SK-N-SH treated with all-trans-retinoic acid at 6 μM for 48 hours (cell line): Measurements from ENCODE around the gene SKOR1.

Source experiments
- ATAC-seq: fragments of 200-7000 bp; cut with Tn5 transposase; 3 replicates; pipeline ENCODE4 v1.9.1; 2020; ENCODE audit warnings: mild to moderate bottlenecking, moderate library complexity
- ARNTL ChIP-seq: fragments of 450-650 bp; formaldehyde crosslinking; IDR thresholded peaks from 2 replicates; pipeline ENCODE4 v1.5.0; 2020; ENCODE audit warnings: low read depth, mild to moderate bottlenecking, moderate library complexity, borderline replicate concordance
- BACH2 ChIP-seq: fragments of 250-450 bp; sonication (Bioruptor Pico); IDR thresholded peaks from 2 replicates; pipeline ENCODE4 v1.9.0; 2021; ENCODE audit warnings: mild to moderate bottlenecking, borderline replicate concordance
- CSDC2 ChIP-seq: fragments of 250-450 bp; sonication (Bioruptor Pico); IDR thresholded peaks from 2 replicates; pipeline ENCODE4 v1.5.0; 2020; ENCODE audit warnings: mild to moderate bottlenecking, moderate library complexity
- ESRRG ChIP-seq: fragments of 250-450 bp; sonication (Bioruptor Pico); IDR thresholded peaks from 2 replicates; pipeline ENCODE4 v1.6.1; 2021; ENCODE audit warnings: mild to moderate bottlenecking
- ISL1 ChIP-seq: fragments of 250-450 bp; sonication (Bioruptor Pico); IDR thresholded peaks from 2 replicates; pipeline ENCODE4 v2.1.2; 2022; ENCODE audit warnings: mild to moderate bottlenecking, moderate library complexity
- OSR1 ChIP-seq: fragments of 250-450 bp; sonication (Bioruptor Pico); IDR thresholded peaks from 2 replicates; pipeline ENCODE4 v1.8.0; 2022; ENCODE audit warnings: moderate library complexity, mild to moderate bottlenecking, inconsistent platforms
- PATZ1 ChIP-seq: fragments of 250-450 bp; sonication (Bioruptor Pico); IDR thresholded peaks from 2 replicates; pipeline ENCODE4 v1.8.0; 2020; ENCODE audit warnings: mild to moderate bottlenecking, moderate library complexity, borderline replicate concordance
- POU6F1 ChIP-seq: fragments of 250-450 bp; sonication (Bioruptor Pico); IDR thresholded peaks from 2 replicates; pipeline ENCODE4 v1.8.0; 2021; ENCODE audit warnings: low read depth, mild to moderate bottlenecking, moderate library complexity, borderline replicate concordance
- PPARA ChIP-seq: fragments of 250-450 bp; sonication (Bioruptor Pico); IDR thresholded peaks from 2 replicates; pipeline ENCODE4 v1.5.0; 2020; ENCODE audit warnings: mild to moderate bottlenecking, borderline replicate concordance
- RARB ChIP-seq: fragments of 250-450 bp; sonication (Bioruptor Pico); IDR thresholded peaks from 2 replicates; pipeline ENCODE4 v1.8.0; 2021; ENCODE audit warnings: mild to moderate bottlenecking, moderate library complexity
- SNAI2 ChIP-seq: fragments of 250-450 bp; sonication (Bioruptor Pico); IDR thresholded peaks from 2 replicates; pipeline ENCODE4 v1.5.0; 2020; ENCODE audit warnings: mild to moderate bottlenecking, moderate library complexity
- TCF4 ChIP-seq: fragments of 250-450 bp; sonication (Bioruptor Pico); IDR thresholded peaks from 2 replicates; pipeline ENCODE4 v1.8.0; 2021; ENCODE audit warnings: mild to moderate bottlenecking, moderate library complexity, borderline replicate concordance
- TOX ChIP-seq: fragments of 250-450 bp; sonication (Bioruptor Pico); IDR thresholded peaks from 2 replicates; pipeline ENCODE4 v1.8.0; 2021; ENCODE audit warnings: mild to moderate bottlenecking, moderate library complexity, borderline replicate concordance
- ZFP3 ChIP-seq: fragments of 250-450 bp; sonication (Bioruptor Pico); IDR thresholded peaks from 2 replicates; pipeline ENCODE4 v1.5.0; 2020; ENCODE audit warnings: mild to moderate bottlenecking, moderate library complexity
- ZFP30 ChIP-seq: fragments of 450-650 bp; formaldehyde crosslinking; IDR thresholded peaks from 2 replicates; pipeline ENCODE4 v1.5.0; 2022; ENCODE audit warnings: mild to moderate bottlenecking, moderate library complexity
- ZNF565 ChIP-seq: fragments of 450-650 bp; formaldehyde crosslinking; conservative IDR thresholded peaks from 2 replicates; pipeline ENCODE4 v1.5.0; 2020; ENCODE audit warnings: low read depth, mild to moderate bottlenecking, moderate library complexity
- ZNF70 ChIP-seq: fragments of 450-650 bp; formaldehyde crosslinking; IDR thresholded peaks from 2 replicates; pipeline ENCODE4 v1.5.0; 2020; ENCODE audit warnings: mild to moderate bottlenecking, moderate library complexity
- ZNF8 ChIP-seq: fragments of 450-650 bp; formaldehyde crosslinking; IDR thresholded peaks from 2 replicates; pipeline ENCODE4 v1.5.0; 2020; ENCODE audit warnings: mild to moderate bottlenecking, moderate library complexity
- TF ChIP-seq, protein P1 (sequence below): fragments of 250-450 bp; sonication (Bioruptor Pico); IDR thresholded peaks from 2 replicates; pipeline ENCODE4 v1.5.0; 2020; ENCODE audit warnings: mild to moderate bottlenecking, moderate library complexity

SKOR1 gene

GRCh38 chr15:67813104-67813634 lies 12.1 kb upstream of the SKOR1 start:
- ATAC-seq = no peak
- TF ChIP-seq, protein P1, sequence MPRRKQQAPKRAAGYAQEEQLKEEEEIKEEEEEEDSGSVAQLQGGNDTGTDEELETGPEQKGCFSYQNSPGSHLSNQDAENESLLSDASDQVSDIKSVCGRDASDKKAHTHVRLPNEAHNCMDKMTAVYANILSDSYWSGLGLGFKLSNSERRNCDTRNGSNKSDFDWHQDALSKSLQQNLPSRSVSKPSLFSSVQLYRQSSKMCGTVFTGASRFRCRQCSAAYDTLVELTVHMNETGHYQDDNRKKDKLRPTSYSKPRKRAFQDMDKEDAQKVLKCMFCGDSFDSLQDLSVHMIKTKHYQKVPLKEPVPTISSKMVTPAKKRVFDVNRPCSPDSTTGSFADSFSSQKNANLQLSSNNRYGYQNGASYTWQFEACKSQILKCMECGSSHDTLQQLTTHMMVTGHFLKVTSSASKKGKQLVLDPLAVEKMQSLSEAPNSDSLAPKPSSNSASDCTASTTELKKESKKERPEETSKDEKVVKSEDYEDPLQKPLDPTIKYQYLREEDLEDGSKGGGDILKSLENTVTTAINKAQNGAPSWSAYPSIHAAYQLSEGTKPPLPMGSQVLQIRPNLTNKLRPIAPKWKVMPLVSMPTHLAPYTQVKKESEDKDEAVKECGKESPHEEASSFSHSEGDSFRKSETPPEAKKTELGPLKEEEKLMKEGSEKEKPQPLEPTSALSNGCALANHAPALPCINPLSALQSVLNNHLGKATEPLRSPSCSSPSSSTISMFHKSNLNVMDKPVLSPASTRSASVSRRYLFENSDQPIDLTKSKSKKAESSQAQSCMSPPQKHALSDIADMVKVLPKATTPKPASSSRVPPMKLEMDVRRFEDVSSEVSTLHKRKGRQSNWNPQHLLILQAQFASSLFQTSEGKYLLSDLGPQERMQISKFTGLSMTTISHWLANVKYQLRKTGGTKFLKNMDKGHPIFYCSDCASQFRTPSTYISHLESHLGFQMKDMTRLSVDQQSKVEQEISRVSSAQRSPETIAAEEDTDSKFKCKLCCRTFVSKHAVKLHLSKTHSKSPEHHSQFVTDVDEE (CRISPR knock-in tag) = no peak
- no peak for TF ChIP-seq ZFP3 (CRISPR knock-in tag)
- TF ChIP-seq OSR1 (CRISPR knock-in tag) = no peak
- no peak for TF ChIP-seq ZNF565 (CRISPR knock-in tag)
- TF ChIP-seq RARB (CRISPR knock-in tag) = no peak
- no peak for TF ChIP-seq TOX (CRISPR knock-in tag)
- TF ChIP-seq ZNF70 = no peak

DNA sequence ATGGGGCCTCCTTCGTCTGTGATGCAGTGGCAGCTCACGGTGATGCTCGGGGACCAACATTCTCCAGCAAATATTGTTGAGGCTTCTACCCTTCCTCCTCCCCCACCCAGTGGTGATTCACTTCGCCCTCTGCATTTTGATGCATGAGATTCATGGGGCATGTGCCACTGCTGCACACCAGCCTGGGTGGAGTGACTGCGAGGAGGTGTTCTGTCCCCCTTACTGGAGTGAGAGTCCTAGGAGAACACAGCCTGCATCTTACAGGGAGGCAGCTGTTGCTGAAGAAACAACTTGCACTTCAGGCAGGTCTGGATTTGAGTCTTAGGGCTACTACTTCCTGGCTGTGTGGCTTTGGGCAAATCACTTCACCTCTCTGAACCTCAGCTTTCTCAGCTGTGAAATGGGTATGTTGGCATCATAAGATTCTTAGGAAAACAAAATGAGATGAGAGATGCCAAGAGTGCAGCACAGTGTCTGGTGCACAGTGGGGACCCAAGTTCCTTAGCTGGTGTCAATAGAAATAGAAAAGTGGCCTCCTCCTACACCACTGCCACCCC lies 10.2 kb upstream of the SKOR1 start:
- TF ChIP-seq SNAI2 (CRISPR knock-in tag) (no peak), TOX (CRISPR knock-in tag) (no peak), ZFP30 (CRISPR knock-in tag) (no peak), ZNF565 (CRISPR knock-in tag) (no peak), OSR1 (CRISPR knock-in tag) (no peak)
- ATAC-seq = no peak

GRCh38 chr15:67816668-67817067 lies 8.6 kb upstream of the SKOR1 start:
- ATAC-seq = no peak
- TF ChIP-seq SNAI2 (CRISPR knock-in tag) (no peak), ZNF8 (CRISPR knock-in tag) (peak; percentile 83), CSDC2 (no peak)

DNA sequence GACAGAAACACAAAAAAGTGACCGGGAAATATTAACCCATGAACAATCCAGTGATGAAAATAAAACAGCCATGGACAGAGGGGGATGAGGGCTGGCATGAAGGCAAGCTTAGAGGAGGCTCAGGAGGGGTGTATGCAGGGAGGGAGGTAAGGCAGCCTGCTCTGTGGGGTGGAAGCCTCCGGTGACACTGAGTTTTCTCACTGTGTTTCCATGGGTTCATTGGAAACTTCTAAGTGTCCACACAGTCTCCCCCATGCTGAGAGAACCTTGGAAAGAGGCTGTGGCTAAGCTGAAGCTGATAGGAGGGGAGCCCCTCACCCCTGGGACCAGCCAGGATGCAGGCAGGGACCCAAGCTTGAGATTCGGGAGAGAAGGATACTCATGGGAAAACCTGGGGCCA lies 6.8 kb upstream of the SKOR1 start:
- ATAC-seq = no peak
- no peak for TF ChIP-seq ZFP3 (CRISPR knock-in tag)
- no peak for TF ChIP-seq ISL1 (CRISPR knock-in tag)
- TF ChIP-seq ESRRG (CRISPR knock-in tag) = no peak
- TF ChIP-seq TOX (CRISPR knock-in tag) = no peak
- TF ChIP-seq TCF4 (CRISPR knock-in tag) = no peak
- TF ChIP-seq, protein P1 (CRISPR knock-in tag) = no peak
- TF ChIP-seq, all 23 proteins: peak for 0

DNA sequence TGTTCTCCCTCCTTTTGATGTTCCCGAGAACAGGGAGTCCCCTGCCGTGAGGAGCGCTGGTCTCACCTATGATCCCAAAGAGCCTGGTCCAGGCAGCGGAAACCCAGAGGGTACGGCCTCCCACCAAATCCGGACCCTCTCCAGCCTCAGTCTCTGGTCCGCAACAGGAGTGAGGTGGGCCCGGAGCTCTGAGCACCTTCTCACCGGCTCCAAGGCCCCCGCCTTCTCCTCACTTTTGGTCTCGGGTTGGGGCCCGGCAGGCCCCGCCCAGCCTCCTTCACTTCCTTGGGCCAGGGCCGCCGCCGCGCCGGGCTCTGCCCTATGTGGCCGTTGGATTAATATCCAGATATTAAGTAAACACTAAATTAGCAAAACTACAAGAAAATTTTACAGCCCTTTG lies 5.7 kb upstream of the SKOR1 start:
- TF ChIP-seq PATZ1 (CRISPR knock-in tag) (no peak), ZNF70 (no peak)
- no peak for ATAC-seq

- no peak for ATAC-seq
- TF ChIP-seq TCF4 (CRISPR knock-in tag) (no peak), BACH2 (CRISPR knock-in tag) (no peak), ZNF565 (CRISPR knock-in tag) (no peak), PPARA (CRISPR knock-in tag) (no peak), TOX (CRISPR knock-in tag) (no peak), ZNF8 (CRISPR knock-in tag) (no peak), ARNTL (no peak), PATZ1 (CRISPR knock-in tag) (no peak), ZNF70 (no peak), ISL1 (CRISPR knock-in tag) (no peak), POU6F1 (CRISPR knock-in tag) (no peak)
Measured at GRCh38 chr15:67820122-67820991, 5.0 kb upstream of the SKOR1 start.
